Cerebellar cortex (tissue), 1 donor: ENCODE measurements around the gene HSPB7.
"Not testable (repeated sequence)": the region's sequence is repeated elsewhere in the genome, so short reads cannot be mapped to it uniquely, and the experiment has no call there.

Source experiments
- DNase-seq: peaks from one replicate; pipeline ENCODE4 v3.0.0-alpha.2; 2015; ENCODE audit warnings: low spot score

Gene HSPB7

GRCh38 chr1:16022393-16022792 is 4.5 kb upstream of the HSPB7 start:
- DNase-seq = no peak

GRCh38 chr1:16021681-16022080 is 3.8 kb upstream of the HSPB7 start, which contains the start of gene CLCNKA:
TSS of gene CLCNKA (plus strand) at chr1:16022036. CDS start at chr1:16022620, 584 bp downstream.
- DNase-seq = no peak

GRCh38 chr1:16020878-16021277 is 3.0 kb upstream of the HSPB7 start:
- not testable (repeated sequence) for DNase-seq

GRCh38 chr1:16020325-16020724 is 2.5 kb upstream of the HSPB7 start:
- no peak for DNase-seq

- no peak for DNase-seq
These were observed 1.9 kb upstream of the HSPB7 start for GRCh38 chr1:16019644-16020277.

- DNase-seq = no peak
These were observed 1.2 kb upstream of the HSPB7 start for GRCh38 chr1:16018749-16019643.

- DNase-seq = no peak
These were observed 465 bp upstream of the HSPB7 start for GRCh38 chr1:16018308-16018707.

GRCh38 chr1:16017076-16017460 is 775 bp downstream of the HSPB7 start:
- no peak for DNase-seq

- no peak for DNase-seq
These were observed 1.6 kb downstream of the HSPB7 start for GRCh38 chr1:16015960-16016901.

- no peak for DNase-seq
These were observed 2.4 kb downstream of the HSPB7 start for GRCh38 chr1:16015491-16015890.

GRCh38 chr1:16014509-16015482 is 3.0 kb downstream of the HSPB7 start:
- DNase-seq = no peak

- DNase-seq = no peak
These were observed 4.0 kb downstream of the HSPB7 start for GRCh38 chr1:16013908-16014258.

GRCh38 chr1:16013220-16013907 is 4.5 kb downstream of the HSPB7 start:
- DNase-seq = no peak

- peak; percentile 39 for DNase-seq
These were observed 5.1 kb downstream of the HSPB7 start for GRCh38 chr1:16012590-16013219.

GRCh38 chr1:16011936-16012589 is 5.8 kb downstream of the HSPB7 start:
- no peak for DNase-seq

- DNase-seq = no peak
These were observed 7.0 kb downstream of the HSPB7 start for GRCh38 chr1:16010837-16011236.

GRCh38 chr1:16009678-16010077 is 8.2 kb downstream of the HSPB7 start:
- DNase-seq = no peak

- peak; percentile 93 for DNase-seq
These were observed 8.8 kb downstream of the HSPB7 start for GRCh38 chr1:16009030-16009460.

GRCh38 chr1:16007671-16008341 is 10.0 kb downstream of the HSPB7 start:
- DNase-seq = no peak
